Endothelial cell of umbilical vein (primary cell): Measurements from ENCODE around the gene CELA3A.

Experiments used
- EZH2 ChIP-seq: IDR thresholded peaks from 2 replicates; pipeline ENCODE4 v1.6.1; 2012; ENCODE audit warnings: borderline replicate concordance, low read depth, mild to moderate bottlenecking, moderate library complexity, low read length, inconsistent platforms; ENCODE audit not compliant: severe bottlenecking
- POLR2A ChIP-seq: IDR thresholded peaks from 2 replicates; pipeline ENCODE4 v1.6.1; 2012; ENCODE audit warnings: low read depth, mild to moderate bottlenecking, control low read depth, low read length
- POLR2AphosphoS5 ChIP-seq: IDR thresholded peaks from 2 replicates; pipeline ENCODE4 v1.6.1; 2012; ENCODE audit warnings: low read depth, mild to moderate bottlenecking, control low read depth, low read length, moderate library complexity; ENCODE audit not compliant: insufficient read depth
- TF ChIP-seq, protein P1 (sequence below), 2 donors: IDR thresholded peaks; 1 replicate in 1 of 2; 2 replicates in 1 of 2; pipeline ENCODE4 v1.5.1; 2011; ENCODE audit warnings: low read length in 2 of 2, mild to moderate bottlenecking in 2 of 2, moderate library complexity in 2 of 2, control low read depth in 1 of 2, inconsistent platforms in 1 of 2, low read depth in 1 of 2; ENCODE audit not compliant: insufficient read depth in 1 of 2; ENCODE audit errors: extremely low read depth in 1 of 2
- TF ChIP-seq, protein P2 (sequence below): IDR thresholded peaks from 2 replicates; pipeline ENCODE4 v1.6.1; 2011; ENCODE audit not compliant: insufficient read depth, insufficient read length

DNA sequence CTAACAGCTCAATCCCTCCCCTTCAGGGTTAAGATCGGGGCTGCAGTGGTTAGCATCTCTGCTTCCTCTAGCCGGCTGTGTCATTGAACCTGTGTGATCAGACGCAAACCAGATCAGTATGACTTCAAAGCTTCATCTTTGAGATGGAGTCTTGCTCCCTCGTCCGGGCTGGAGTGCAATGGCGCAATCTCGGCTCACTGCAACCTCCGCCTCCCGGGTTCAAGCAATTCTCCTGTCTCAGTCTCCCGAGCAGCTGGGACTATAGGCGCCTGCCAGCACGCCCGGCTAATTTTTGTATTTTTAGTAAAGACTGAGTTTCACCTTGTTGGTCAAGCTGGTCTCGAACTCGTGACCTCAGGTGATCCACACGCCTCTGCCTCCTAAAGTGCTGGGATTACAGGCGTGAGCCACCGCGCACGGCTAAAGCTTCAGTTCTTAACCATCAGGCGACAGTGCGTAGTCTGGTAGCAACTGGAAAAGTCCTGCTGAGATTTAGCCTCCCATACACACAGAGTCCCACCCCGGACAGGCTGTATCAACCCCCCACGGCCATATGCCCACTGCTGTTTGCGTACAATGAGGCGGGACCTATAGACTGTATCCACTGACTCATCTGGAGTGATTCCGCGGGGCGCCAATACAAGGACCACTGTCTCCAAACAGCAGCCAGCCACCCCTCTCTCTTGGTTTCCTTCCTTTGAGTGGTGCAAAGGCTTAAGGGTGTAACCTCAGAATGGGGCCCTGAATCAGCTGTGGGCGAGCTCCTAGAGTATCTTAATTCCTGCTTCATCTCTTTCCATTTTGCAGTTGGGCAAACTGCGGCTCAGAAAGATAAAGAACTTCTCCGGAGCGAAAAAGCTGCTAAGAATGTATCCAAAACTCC is 23.3 kb downstream of the CELA3A start:
- TF ChIP-seq EZH2 (no peak), POLR2AphosphoS5 (no peak), POLR2A (no peak)
- TF ChIP-seq, protein P1, sequence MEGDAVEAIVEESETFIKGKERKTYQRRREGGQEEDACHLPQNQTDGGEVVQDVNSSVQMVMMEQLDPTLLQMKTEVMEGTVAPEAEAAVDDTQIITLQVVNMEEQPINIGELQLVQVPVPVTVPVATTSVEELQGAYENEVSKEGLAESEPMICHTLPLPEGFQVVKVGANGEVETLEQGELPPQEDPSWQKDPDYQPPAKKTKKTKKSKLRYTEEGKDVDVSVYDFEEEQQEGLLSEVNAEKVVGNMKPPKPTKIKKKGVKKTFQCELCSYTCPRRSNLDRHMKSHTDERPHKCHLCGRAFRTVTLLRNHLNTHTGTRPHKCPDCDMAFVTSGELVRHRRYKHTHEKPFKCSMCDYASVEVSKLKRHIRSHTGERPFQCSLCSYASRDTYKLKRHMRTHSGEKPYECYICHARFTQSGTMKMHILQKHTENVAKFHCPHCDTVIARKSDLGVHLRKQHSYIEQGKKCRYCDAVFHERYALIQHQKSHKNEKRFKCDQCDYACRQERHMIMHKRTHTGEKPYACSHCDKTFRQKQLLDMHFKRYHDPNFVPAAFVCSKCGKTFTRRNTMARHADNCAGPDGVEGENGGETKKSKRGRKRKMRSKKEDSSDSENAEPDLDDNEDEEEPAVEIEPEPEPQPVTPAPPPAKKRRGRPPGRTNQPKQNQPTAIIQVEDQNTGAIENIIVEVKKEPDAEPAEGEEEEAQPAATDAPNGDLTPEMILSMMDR (IDR thresholded peaks at IDR 0.05; ENCODE audit: extremely low read depth in 1 of 2, insufficient read depth in 1 of 2, low read depth in 1 of 2, low read length in 2 of 2) = peak in 1 of 2 donors; percentile 2
- TF ChIP-seq, protein P2, sequence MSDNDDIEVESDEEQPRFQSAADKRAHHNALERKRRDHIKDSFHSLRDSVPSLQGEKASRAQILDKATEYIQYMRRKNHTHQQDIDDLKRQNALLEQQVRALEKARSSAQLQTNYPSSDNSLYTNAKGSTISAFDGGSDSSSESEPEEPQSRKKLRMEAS = no peak
